SJCRH30 (cell line): ENCODE measurements around the gene PEPD. TPM values are rescaled to one million over a fixed set of nuclear protein-coding genes. Genes with fewer than 3 reads are reported as not detected.

Source experiments
- DNase-seq, 2 experiments: peaks; one replicate each; pipeline ENCODE4 v3.0.0-alpha.2; 2015 to 2020
- H3K27ac ChIP-seq: fragments of 250-450 bp; sonication (Bioruptor Pico); 2 replicates; pipeline ENCODE4 v1.5.1; 2020; ENCODE audit warnings: mild to moderate bottlenecking, moderate library complexity
- H3K27me3 ChIP-seq: fragments of 250-450 bp; sonication (Bioruptor Pico); 2 replicates; pipeline ENCODE4 v1.5.1; 2020; ENCODE audit warnings: mild to moderate bottlenecking, moderate library complexity
- H3K36me3 ChIP-seq: fragments of 250-450 bp; sonication (Bioruptor Pico); 2 replicates; pipeline ENCODE4 v1.5.1; 2020; ENCODE audit warnings: mild to moderate bottlenecking, moderate library complexity
- H3K4me1 ChIP-seq: fragments of 250-450 bp; sonication (Bioruptor Pico); 2 replicates; pipeline ENCODE4 v1.5.1; 2020; ENCODE audit warnings: mild to moderate bottlenecking, moderate library complexity
- H3K4me3 ChIP-seq: fragments of 250-450 bp; sonication (Bioruptor Pico); 2 replicates; pipeline ENCODE4 v1.5.1; 2020; ENCODE audit warnings: mild to moderate bottlenecking, moderate library complexity
- H3K9me3 ChIP-seq: fragments of 250-450 bp; sonication (Bioruptor Pico); replicated peaks from 2 replicates; pipeline ENCODE4 v1.5.1; 2020; ENCODE audit warnings: mild to moderate bottlenecking, moderate library complexity
- total RNA-seq: library from RNA; depleted of rRNA; stranded (reverse); fragments of >200 nt; shearing (Covaris generic); gene quantifications from 2 replicates; pipeline ENCODE4 v1.2.3, GENCODE V29; 2014

PEPD gene
- total RNA-seq, 1 experiment from 2014 or later = 39.5 TPM

- Histone ChIP-seq H3K9me3 (no peaks in the 10 kb centered on the region), H3K4me1 (peaks cover 20% of the 10 kb centered on the region), H3K4me3 (no peak overlapping the region), H3K27ac (no peak overlapping the region), H3K36me3 (no peaks in the 10 kb centered on the region; the same call in 1 of the 2 replicates), H3K27me3 (no peaks in the 10 kb centered on the region)
- no peak for DNase-seq
Observed at GRCh38 chr19:33387351-33388230, 134.0 kb downstream of the PEPD start.

- H3K9me3 ChIP-seq = no peaks in the 10 kb centered on the region
- no peak overlapping the region for H3K4me3 ChIP-seq
- no peak for DNase-seq
- H3K4me1 ChIP-seq = peaks cover 12% of the 10 kb centered on the region
- H3K36me3 ChIP-seq = no peaks in the 10 kb centered on the region; the same call in none of the 2 replicates
- no peak overlapping the region for H3K27ac ChIP-seq
- no peaks in the 10 kb centered on the region for H3K27me3 ChIP-seq
Observed at GRCh38 chr19:33386361-33386858, 135.2 kb downstream of the PEPD start.

GRCh38 chr19:33385956-33386355 is 135.6 kb downstream of the PEPD start:
- peaks cover 11% of the 10 kb centered on the region for H3K4me1 ChIP-seq

GRCh38 chr19:33384983-33385382 is 136.6 kb downstream of the PEPD start:
- H3K9me3 ChIP-seq = no peaks in the 10 kb centered on the region
- no peaks in the 10 kb centered on the region for H3K27me3 ChIP-seq

More at GRCh38 chr19:33385956-33386355, 135.6 kb downstream of the PEPD start:
- H3K27me3 ChIP-seq = no peaks in the 10 kb centered on the region
- no peaks in the 10 kb centered on the region for H3K9me3 ChIP-seq
- no peak overlapping the region for H3K27ac ChIP-seq
- H3K4me3 ChIP-seq = no peak overlapping the region
- peaks cover 2% of the 10 kb centered on the region for H3K36me3 ChIP-seq
- DNase-seq = no peak

GRCh38 chr19:33383720-33384292 is 137.8 kb downstream of the PEPD start:
- Histone ChIP-seq H3K9me3 (no peaks in the 10 kb centered on the region), H3K4me1 (no peaks in the 10 kb centered on the region), H3K27ac (no peak overlapping the region), H3K27me3 (no peaks in the 10 kb centered on the region), H3K36me3 (peaks cover 17% of the 10 kb centered on the region), H3K4me3 (no peak overlapping the region)
- no peak for DNase-seq

More at GRCh38 chr19:33384983-33385382, 136.6 kb downstream of the PEPD start:
- H3K27ac ChIP-seq = no peak overlapping the region
- no peak overlapping the region for H3K4me3 ChIP-seq
- no peak for DNase-seq
- H3K36me3 ChIP-seq = peaks cover 8% of the 10 kb centered on the region
- H3K4me1 ChIP-seq = peaks cover 1% of the 10 kb centered on the region

- H3K9me3 ChIP-seq = no peaks in the 10 kb centered on the region
- peaks cover 17% of the 10 kb centered on the region for H3K36me3 ChIP-seq
- no peak overlapping the region for H3K27ac ChIP-seq
- DNase-seq = no peak
- no peaks in the 10 kb centered on the region for H3K27me3 ChIP-seq
- no peak overlapping the region for H3K4me3 ChIP-seq
- no peaks in the 10 kb centered on the region for H3K4me1 ChIP-seq
Observed at GRCh38 chr19:33382982-33383381, 138.6 kb downstream of the PEPD start.

GRCh38 chr19:33382006-33382405 is 139.6 kb downstream of the PEPD start:
- Histone ChIP-seq H3K27ac (no peak overlapping the region), H3K4me1 (no peaks in the 10 kb centered on the region), H3K27me3 (no peaks in the 10 kb centered on the region), H3K36me3 (peaks cover 17% of the 10 kb centered on the region), H3K4me3 (no peak overlapping the region), H3K9me3 (no peaks in the 10 kb centered on the region)
- no peak for DNase-seq

- Histone ChIP-seq H3K4me1 (no peaks in the 10 kb centered on the region), H3K36me3 (peaks cover 17% of the 10 kb centered on the region), H3K4me3 (no peak overlapping the region), H3K9me3 (no peaks in the 10 kb centered on the region), H3K27ac (no peak overlapping the region), H3K27me3 (no peaks in the 10 kb centered on the region)
- DNase-seq = no peak
Observed at GRCh38 chr19:33381101-33381500, 140.5 kb downstream of the PEPD start.

- Histone ChIP-seq H3K27ac (no peak overlapping the region), H3K4me1 (no peaks in the 10 kb centered on the region), H3K9me3 (no peaks in the 10 kb centered on the region), H3K36me3 (peaks cover 17% of the 10 kb centered on the region), H3K4me3 (no peak overlapping the region), H3K27me3 (no peaks in the 10 kb centered on the region)
- no peak for DNase-seq
Observed at GRCh38 chr19:33379151-33379829, 142.3 kb downstream of the PEPD start.

- H3K4me3 ChIP-seq = no peak overlapping the region
- DNase-seq = no peak
- H3K36me3 ChIP-seq = peaks cover 17% of the 10 kb centered on the region
- no peaks in the 10 kb centered on the region for H3K4me1 ChIP-seq
- no peak overlapping the region for H3K27ac ChIP-seq
- H3K9me3 ChIP-seq = no peaks in the 10 kb centered on the region
- no peaks in the 10 kb centered on the region for H3K27me3 ChIP-seq
Observed at GRCh38 chr19:33377586-33378475, 143.8 kb downstream of the PEPD start.

GRCh38 chr19:33376941-33377557 is 144.5 kb downstream of the PEPD start:
- no peaks in the 10 kb centered on the region for H3K9me3 ChIP-seq
- H3K36me3 ChIP-seq = peaks cover 17% of the 10 kb centered on the region
- H3K4me1 ChIP-seq = no peaks in the 10 kb centered on the region
- H3K27me3 ChIP-seq = no peaks in the 10 kb centered on the region
- H3K4me3 ChIP-seq = no peak overlapping the region
- H3K27ac ChIP-seq = no peak overlapping the region
- no peak for DNase-seq

GRCh38 chr19:33376423-33376822 is 145.2 kb downstream of the PEPD start:
- no peaks in the 10 kb centered on the region for H3K27me3 ChIP-seq
- no peak for DNase-seq
- H3K27ac ChIP-seq = no peak overlapping the region
- H3K36me3 ChIP-seq = peaks cover 17% of the 10 kb centered on the region
- no peak overlapping the region for H3K4me3 ChIP-seq
- no peaks in the 10 kb centered on the region for H3K9me3 ChIP-seq
- H3K4me1 ChIP-seq = no peaks in the 10 kb centered on the region

GRCh38 chr19:33375837-33376159 is 145.8 kb downstream of the PEPD start:
- Histone ChIP-seq H3K4me1 (no peaks in the 10 kb centered on the region), H3K4me3 (no peak overlapping the region), H3K27me3 (no peaks in the 10 kb centered on the region), H3K27ac (no peak overlapping the region), H3K36me3 (peaks cover 15% of the 10 kb centered on the region), H3K9me3 (no peaks in the 10 kb centered on the region)
- no peak for DNase-seq
